Renal cortex interstitium (tissue), 15 donors: ENCODE results near the gene YBEY. TPM values are rescaled to one million over a fixed set of nuclear protein-coding genes. Genes with fewer than 3 reads are reported as not detected.
"Not testable (repeated sequence)": the region's sequence is repeated elsewhere in the genome, so short reads cannot be mapped to it uniquely, and the experiment has no call there.

Experiments
- DNase-seq, 11 donors: peaks; one replicate each; pipeline ENCODE4 v3.0.0-alpha.2; 2013; ENCODE audit warnings: low read depth in 9 of 11, low spot score in 4 of 11; ENCODE audit errors: extremely low read depth in 1 of 11
- long read RNA-seq, 16 experiments: transcript quantifications; one replicate each; lab custom pipeline, GENCODE V29; 2026
- polyA plus RNA-seq, 3 donors: library from polyadenylated mRNA; unstranded; fragments of 120-200 nt; gene quantifications; one replicate each; pipeline ENCODE4 v1.2.1, GENCODE V29; 2013; ENCODE audit not compliant: insufficient read length in 3 of 3

YBEY gene
- 10 to 100 TPM; 19.3 to 25.4 (median 24.0) TPM for polyA plus RNA-seq
- long read RNA-seq, donor 1, partial matches to known transcripts: 0 of 7 reads
- long read RNA-seq, donor 1, other reads (novel, unspliced or antisense): 0 of 7 reads
- long read RNA-seq, donor 2, transcript YBEY-206 (5 exons, 744 nt): major isoform, 7 of 9 reads
- long read RNA-seq, donor 2, partial matches to known transcripts: 0 of 9 reads
- long read RNA-seq, donor 2, other reads (novel, unspliced or antisense): 0 of 9 reads
- long read RNA-seq, donor 3, transcript YBEY-206 (5 exons, 744 nt): major isoform, 13 of 39 reads
- long read RNA-seq, donor 3, partial matches to known transcripts: 23 of 39 reads
- long read RNA-seq, donor 3, other reads (novel, unspliced or antisense): 0 of 39 reads
- long read RNA-seq, donor 4, transcript YBEY-206 (5 exons, 744 nt): major isoform, 10 of 12 reads
- long read RNA-seq, donor 4, partial matches to known transcripts: 0 of 12 reads
- long read RNA-seq, donor 4, other reads (novel, unspliced or antisense): 0 of 12 reads
- long read RNA-seq, donor 5, transcript YBEY-206 (5 exons, 744 nt): major isoform, 18 of 46 reads
- long read RNA-seq, donor 5, partial matches to known transcripts: 12 of 46 reads
- long read RNA-seq, donor 5, other reads (novel, unspliced or antisense): 11 of 46 reads
- long read RNA-seq, donor 6, transcript YBEY-206 (5 exons, 744 nt): major isoform, 8 of 17 reads
- long read RNA-seq, donor 6, partial matches to known transcripts: 8 of 17 reads
- long read RNA-seq, donor 6, other reads (novel, unspliced or antisense): 0 of 17 reads
- long read RNA-seq, donor 7, transcript YBEY-206 (5 exons, 744 nt): major isoform, 12 of 47 reads
- long read RNA-seq, donor 7, partial matches to known transcripts: 30 of 47 reads
- long read RNA-seq, donor 7, other reads (novel, unspliced or antisense): 0 of 47 reads
- long read RNA-seq, donor 8, transcript YBEY-206 (5 exons, 744 nt): major isoform, 16 of 21 reads
- long read RNA-seq, donor 8, partial matches to known transcripts: 0 of 21 reads
- long read RNA-seq, donor 8, other reads (novel, unspliced or antisense): 0 of 21 reads
- long read RNA-seq, donor 9, partial matches to known transcripts: 12 of 20 reads
- long read RNA-seq, donor 9, other reads (novel, unspliced or antisense): 0 of 20 reads
- long read RNA-seq, donor 10, transcript YBEY-206 (5 exons, 744 nt): major isoform, 14 of 34 reads
- long read RNA-seq, donor 10, partial matches to known transcripts: 7 of 34 reads
- long read RNA-seq, donor 10, other reads (novel, unspliced or antisense): 6 of 34 reads
- long read RNA-seq, donor 11, transcript YBEY-206 (5 exons, 744 nt): major isoform, 8 of 24 reads
- long read RNA-seq, donor 11, partial matches to known transcripts: 6 of 24 reads
- long read RNA-seq, donor 11, other reads (novel, unspliced or antisense): 6 of 24 reads
- long read RNA-seq, donor 12, partial matches to known transcripts: 0 of 6 reads
- long read RNA-seq, donor 12, other reads (novel, unspliced or antisense): 0 of 6 reads
- long read RNA-seq, donor 13, transcript YBEY-206 (5 exons, 744 nt): major isoform, 11 of 25 reads
- long read RNA-seq, donor 13, partial matches to known transcripts: 12 of 25 reads
- long read RNA-seq, donor 13, other reads (novel, unspliced or antisense): 0 of 25 reads
- long read RNA-seq, donor 14, transcript YBEY-206 (5 exons, 744 nt): major isoform, 11 of 23 reads
- long read RNA-seq, donor 14, partial matches to known transcripts: 8 of 23 reads
- long read RNA-seq, donor 14, other reads (novel, unspliced or antisense): 0 of 23 reads
- long read RNA-seq, donor 15, partial matches to known transcripts: 5 of 11 reads
- long read RNA-seq, donor 15, other reads (novel, unspliced or antisense): 0 of 11 reads
- long read RNA-seq, donor 16, transcript YBEY-201 (5 exons, 1,019 nt): minor isoform, 8 of 64 reads
- long read RNA-seq, donor 16, transcript YBEY-206 (5 exons, 744 nt): major isoform, 24 of 64 reads
- long read RNA-seq, donor 16, partial matches to known transcripts: 22 of 64 reads
- long read RNA-seq, donor 16, other reads (novel, unspliced or antisense): 9 of 64 reads

DNA sequence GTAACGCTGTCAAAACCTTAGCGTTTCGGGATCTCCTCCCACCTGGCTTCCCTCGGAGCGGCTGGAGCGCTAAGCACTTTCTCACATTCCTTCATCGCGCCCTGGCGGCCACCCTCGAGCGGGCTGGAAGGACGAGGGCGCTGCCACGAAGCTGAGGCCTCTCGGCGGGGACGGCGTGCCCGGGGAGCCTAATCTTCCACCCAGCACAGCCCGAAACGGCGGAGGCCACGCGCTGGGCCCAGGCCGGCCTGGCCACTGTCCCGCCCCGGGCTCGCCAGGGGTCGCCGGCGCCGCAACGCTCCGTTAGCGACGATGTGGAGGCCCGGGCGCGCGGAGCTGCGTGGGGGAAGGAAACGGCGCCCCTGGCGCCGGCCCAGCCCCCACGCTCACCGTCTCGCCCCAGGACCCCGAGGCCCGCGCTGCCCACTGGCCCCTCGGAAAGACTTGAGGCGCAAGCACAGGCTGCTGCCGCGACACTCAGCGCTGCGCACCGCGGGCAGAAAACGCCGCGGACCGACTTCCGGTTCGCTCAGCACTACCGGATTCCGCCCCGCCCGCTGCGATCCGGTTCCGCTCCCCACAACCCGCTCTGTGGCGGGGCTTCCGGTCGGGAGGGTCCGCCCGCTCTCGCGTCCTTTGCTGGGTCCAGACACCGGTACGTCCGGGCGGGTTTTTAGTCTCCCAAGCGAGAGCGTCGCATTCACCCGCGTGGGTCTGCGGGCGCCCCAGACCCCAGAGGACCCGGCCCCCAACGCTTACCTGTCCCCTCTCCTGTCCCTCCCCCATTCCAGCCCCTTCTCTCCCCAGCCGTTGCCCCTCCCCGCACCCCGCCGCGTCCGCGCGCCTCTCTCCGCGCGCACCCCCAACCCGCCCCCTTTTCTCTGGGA lies at the start of gene YBEY:
TSS of gene YBEY (plus strand) at position 582 of the 887 bp plus-strand sequence. CDS start 572 bp downstream, outside the sequence.
- peak; percentile 75 to 91 (median 86) for DNase-seq

GRCh38 chr21:46237474-46237873 lies 48.7 kb upstream of the YBEY start:
- no peak for DNase-seq

DNA sequence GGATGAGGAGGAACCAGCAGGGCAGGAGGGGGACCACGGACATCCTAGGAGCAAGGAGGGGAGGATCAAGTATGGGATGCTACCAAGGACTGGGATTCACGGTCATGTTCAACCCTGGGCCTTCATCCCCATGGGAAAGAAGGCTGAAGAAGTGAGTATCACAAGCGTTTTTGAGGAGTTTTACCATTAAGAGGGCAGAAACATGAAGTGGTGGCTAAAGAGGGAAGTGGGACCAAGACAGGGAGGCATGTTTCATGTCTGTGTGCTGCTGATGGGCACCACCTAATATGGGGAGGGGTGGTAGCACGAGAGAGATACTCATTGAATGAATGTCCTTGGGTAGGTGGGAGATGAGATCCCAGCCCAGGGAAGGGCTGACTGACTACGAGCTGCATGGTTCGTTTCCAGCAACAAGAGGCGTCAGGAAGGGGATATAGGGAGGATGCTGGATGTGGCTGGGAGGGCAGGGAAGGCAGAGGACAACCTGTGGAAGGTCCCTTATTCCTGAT lies 46.3 kb upstream of the YBEY start:
- DNase-seq: no peak

DNA sequence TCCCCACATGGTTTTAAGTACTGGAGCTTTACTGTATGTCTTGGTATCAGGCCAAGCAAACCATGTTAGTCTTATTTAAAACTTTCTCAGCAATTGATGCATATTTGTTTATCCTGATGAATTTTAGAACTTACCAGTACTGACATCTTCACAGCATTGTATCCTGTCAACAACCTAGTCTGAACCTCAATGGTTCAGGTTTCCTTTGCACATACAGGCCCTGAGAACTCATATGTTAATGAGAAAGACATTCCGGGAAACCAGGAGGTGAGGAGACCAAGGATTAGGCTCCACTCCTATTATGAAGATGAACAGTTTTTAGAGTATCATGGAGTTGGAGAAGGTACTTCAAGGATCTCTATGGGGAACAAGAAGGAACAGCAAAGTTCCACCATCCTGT lies 44.6 kb upstream of the YBEY start:
- not testable (repeated sequence) for DNase-seq

- DNase-seq: no peak
Measured at GRCh38 chr21:46243325-46243724, 42.8 kb upstream of the YBEY start.

- DNase-seq: no peak
Measured at GRCh38 chr21:46243960-46244361, 42.2 kb upstream of the YBEY start.

DNA sequence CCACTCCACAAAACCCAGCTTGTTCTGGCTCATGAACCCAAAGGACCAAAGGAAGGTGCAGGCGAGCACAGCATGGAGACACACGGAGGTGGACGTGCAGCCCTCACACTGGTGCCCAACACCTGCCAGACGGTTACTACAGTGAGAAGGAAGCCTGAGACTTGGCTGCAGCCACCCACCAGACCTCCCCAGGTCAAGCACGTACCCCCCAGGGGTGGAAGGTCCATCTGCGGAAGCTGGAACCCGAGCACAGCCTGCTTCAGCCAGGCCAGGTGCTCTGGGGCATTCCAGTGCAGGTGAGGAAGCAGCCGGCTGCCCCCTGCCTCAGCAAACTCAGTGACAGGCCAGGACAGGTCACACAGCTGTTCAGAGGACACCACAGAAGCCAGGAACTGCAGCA lies 41.5 kb upstream of the YBEY start:
- DNase-seq: no peak

DNA sequence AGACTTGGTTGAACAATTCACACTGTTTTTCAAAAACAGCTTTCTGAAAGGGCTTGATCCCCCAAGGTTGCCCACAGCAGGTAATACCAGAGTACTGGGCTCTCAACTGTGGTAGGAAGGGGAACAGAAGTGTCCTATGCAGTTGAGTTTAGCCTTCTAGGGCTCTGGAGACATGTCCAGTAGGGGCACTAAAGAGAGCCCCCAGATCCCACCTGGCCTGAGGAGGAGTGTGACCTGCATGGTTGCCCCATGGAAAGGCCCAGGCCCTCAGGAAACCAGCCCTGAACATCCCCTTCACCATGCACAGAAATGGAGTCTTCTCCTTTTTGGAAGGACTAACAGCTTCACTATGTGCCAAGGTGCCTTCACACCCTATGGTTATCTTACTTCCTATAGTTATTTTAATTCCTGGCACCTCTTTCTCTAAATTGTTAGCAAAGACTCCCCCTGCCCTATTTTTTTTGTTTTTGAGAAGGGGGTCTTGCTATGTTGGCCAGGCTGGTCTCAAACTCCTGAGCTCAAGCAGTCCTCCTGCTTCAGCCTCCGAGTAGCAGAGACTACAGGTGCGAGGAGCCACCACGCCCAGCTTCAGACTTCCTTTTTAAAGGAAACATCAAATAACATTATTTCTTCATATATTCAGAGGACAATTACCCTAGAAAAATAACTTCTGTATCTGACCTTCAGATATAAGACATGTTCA lies 40.8 kb upstream of the YBEY start:
- DNase-seq: no peak

DNA sequence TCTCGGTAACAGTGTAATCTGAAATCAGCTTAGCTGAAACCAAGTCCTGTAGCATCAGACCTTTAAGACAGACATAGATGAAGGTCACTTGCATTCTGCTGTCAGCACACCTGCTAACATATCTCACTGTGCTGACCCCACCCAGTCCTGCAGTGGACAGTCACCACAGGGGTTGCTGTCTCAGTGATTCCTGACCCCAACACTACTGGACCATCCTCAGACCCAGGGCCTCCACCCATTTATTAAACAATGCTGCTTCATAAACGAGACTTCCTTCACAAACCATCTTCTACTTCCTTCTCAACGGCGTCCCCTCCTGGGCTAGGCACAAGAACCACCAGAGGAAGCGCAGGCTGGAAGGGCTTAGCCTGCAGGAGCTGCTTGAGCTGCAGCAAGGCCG lies 39.8 kb upstream of the YBEY start:
- DNase-seq: no peak

- DNase-seq: no peak
Measured at GRCh38 chr21:46247699-46248421, 38.3 kb upstream of the YBEY start.

- no peak for DNase-seq
Measured at GRCh38 chr21:46248422-46248782, 37.7 kb upstream of the YBEY start.

DNA sequence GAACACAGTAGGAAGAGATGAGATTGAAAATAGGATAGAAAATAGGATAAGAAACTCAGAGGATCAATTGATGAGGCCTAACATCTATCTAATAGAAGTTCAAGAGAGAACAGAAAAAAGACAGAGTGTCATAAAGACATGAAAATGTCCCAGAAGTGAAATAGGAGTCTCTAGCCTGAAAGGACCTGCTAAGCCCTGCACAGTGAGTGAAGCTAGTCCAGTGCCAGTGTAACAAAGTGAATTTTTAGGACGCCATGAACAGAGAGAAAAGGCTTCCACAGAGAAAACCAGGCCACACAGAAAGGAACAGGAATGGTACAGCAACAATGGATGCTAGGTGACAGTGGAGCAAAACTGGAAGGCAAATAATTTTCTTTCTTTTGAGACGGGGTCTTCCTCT lies 37.3 kb upstream of the YBEY start:
- no peak for DNase-seq

DNA sequence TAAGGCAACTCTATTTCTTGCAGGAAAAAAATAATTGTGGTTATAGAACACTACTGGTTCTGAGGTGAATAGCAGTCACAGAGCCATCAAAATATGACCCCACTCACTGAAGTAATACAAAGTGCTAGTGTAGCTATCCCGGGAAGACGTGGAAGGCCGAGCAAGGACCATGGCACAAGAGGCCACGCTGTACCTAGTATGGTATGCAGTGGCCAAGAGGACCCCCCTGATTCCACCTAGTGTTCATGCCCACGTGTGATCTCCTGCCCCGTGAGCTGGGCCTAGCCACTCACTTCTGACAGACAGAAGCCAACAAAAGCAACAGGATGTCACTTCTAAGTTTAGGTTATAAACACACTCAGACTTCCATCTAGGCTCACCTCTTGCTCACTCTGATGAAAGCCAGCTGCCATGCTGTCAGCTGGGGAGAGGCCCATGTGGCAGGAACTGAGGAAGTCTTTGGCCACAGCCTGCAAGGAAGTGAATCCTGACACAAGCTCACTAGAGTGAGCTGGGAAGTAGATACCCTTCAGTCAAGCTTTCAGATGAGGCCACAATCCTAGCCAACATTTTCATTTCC lies 35.9 kb upstream of the YBEY start:
- no peak for DNase-seq

GRCh38 chr21:46252840-46253239 lies 33.3 kb upstream of the YBEY start:
- no peak for DNase-seq

- no peak for DNase-seq
Measured at GRCh38 chr21:46253610-46254124, 32.5 kb upstream of the YBEY start.
